HepG2 (cell line): ENCODE measurements around the gene COPE.

Source experiments
- AGO2 ChIP-seq: fragments of 200-400 bp; formaldehyde crosslinking; optimal IDR thresholded peaks from 2 replicates; pipeline ENCODE3; 2017; ENCODE audit warnings: mild to moderate bottlenecking, low read depth, low read length, moderate library complexity
- EP300 ChIP-seq, 3 experiments: sonication (generic) in 1 of 3; formaldehyde crosslinking in 1 of 3; IDR thresholded peaks; 2 replicates each; pipeline versions ENCODE4 v1.5.1 to v1.6.1; 2011 to 2020; ENCODE audit warnings: low read depth in 2 of 3, low read length in 2 of 3, borderline replicate concordance in 1 of 3, improper control_type of control experiment in 1 of 3, mild to moderate bottlenecking in 1 of 3, missing genetic modification reagents in 1 of 3, moderate library complexity in 1 of 3
- GMEB1 ChIP-seq: sonication (generic); formaldehyde crosslinking; IDR thresholded peaks from 2 replicates; pipeline ENCODE4 v1.5.1; 2020; ENCODE audit warnings: missing genetic modification reagents, mild to moderate bottlenecking, borderline replicate concordance
- KDM5A ChIP-seq: fragments of 200-600 bp; sonication (generic); IDR thresholded peaks from 2 replicates; pipeline ENCODE4 v1.7.0; 2018; ENCODE audit warnings: antibody characterized with exemption, mild to moderate bottlenecking, low read length, borderline replicate concordance
- NFIC ChIP-seq: IDR thresholded peaks from 2 replicates; pipeline ENCODE4 v1.6.1; 2012; ENCODE audit warnings: mild to moderate bottlenecking, low read length, inconsistent platforms
- NR1H2 ChIP-seq: sonication (generic); formaldehyde crosslinking; IDR thresholded peaks from 2 replicates; pipeline ENCODE4 v1.8.1; 2022; ENCODE audit warnings: low read depth, missing genetic modification reagents, borderline replicate concordance
- PITX1 ChIP-seq: sonication (generic); formaldehyde crosslinking; IDR thresholded peaks from 2 replicates; pipeline ENCODE4 v1.5.1; 2020; ENCODE audit warnings: mild to moderate bottlenecking, missing genetic modification reagents
- REPIN1 ChIP-seq: sonication (generic); formaldehyde crosslinking; IDR thresholded peaks from 2 replicates; pipeline ENCODE4 v1.8.0; 2022; ENCODE audit warnings: missing genetic modification reagents, low read depth, mild to moderate bottlenecking, borderline replicate concordance
- TP53 ChIP-seq: sonication (generic); formaldehyde crosslinking; conservative IDR thresholded peaks from 2 replicates; pipeline ENCODE4 v1.4.0; 2020; ENCODE audit warnings: missing genetic modification reagents
- ZNF768 ChIP-seq: sonication (generic); formaldehyde crosslinking; IDR thresholded peaks from 2 replicates; pipeline ENCODE4 v1.4.0; 2020; ENCODE audit warnings: missing genetic modification reagents
- ZNF776 ChIP-seq: sonication (generic); formaldehyde crosslinking; IDR thresholded peaks from 2 replicates; pipeline ENCODE4 v1.4.0; 2020; ENCODE audit warnings: mild to moderate bottlenecking, missing genetic modification reagents
- TF ChIP-seq, protein P1 (sequence below): sonication (generic); formaldehyde crosslinking; IDR thresholded peaks from 2 replicates; pipeline ENCODE4 v1.5.0; 2020; ENCODE audit warnings: mild to moderate bottlenecking, missing genetic modification reagents, moderate library complexity
- TF ChIP-seq, protein P2 (sequence below): sonication (generic); formaldehyde crosslinking; IDR thresholded peaks from 2 replicates; pipeline ENCODE4 v1.5.1; 2020; ENCODE audit warnings: mild to moderate bottlenecking, moderate library complexity, missing genetic modification reagents
- TF ChIP-seq, protein P3 (sequence below): sonication (generic); formaldehyde crosslinking; IDR thresholded peaks from 2 replicates; pipeline ENCODE4 v1.5.1; 2020; ENCODE audit warnings: mild to moderate bottlenecking, missing genetic modification reagents, moderate library complexity

GRCh38 chr19:18863843-18864362 is 55.3 kb downstream of the COPE start:
- no peak for TF ChIP-seq EP300 (IDR thresholded peaks at IDR 0.05; ENCODE audit: low read depth in 2 of 2, low read length in 2 of 2)
- TF ChIP-seq EP300 (CRISPR knock-in tag; IDR thresholded peaks at IDR 0.05; ENCODE audit: borderline replicate concordance): no peak
- TF ChIP-seq, protein P1, sequence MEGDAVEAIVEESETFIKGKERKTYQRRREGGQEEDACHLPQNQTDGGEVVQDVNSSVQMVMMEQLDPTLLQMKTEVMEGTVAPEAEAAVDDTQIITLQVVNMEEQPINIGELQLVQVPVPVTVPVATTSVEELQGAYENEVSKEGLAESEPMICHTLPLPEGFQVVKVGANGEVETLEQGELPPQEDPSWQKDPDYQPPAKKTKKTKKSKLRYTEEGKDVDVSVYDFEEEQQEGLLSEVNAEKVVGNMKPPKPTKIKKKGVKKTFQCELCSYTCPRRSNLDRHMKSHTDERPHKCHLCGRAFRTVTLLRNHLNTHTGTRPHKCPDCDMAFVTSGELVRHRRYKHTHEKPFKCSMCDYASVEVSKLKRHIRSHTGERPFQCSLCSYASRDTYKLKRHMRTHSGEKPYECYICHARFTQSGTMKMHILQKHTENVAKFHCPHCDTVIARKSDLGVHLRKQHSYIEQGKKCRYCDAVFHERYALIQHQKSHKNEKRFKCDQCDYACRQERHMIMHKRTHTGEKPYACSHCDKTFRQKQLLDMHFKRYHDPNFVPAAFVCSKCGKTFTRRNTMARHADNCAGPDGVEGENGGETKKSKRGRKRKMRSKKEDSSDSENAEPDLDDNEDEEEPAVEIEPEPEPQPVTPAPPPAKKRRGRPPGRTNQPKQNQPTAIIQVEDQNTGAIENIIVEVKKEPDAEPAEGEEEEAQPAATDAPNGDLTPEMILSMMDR (CRISPR knock-in tag): no peak
- TF ChIP-seq ZNF768 (CRISPR knock-in tag): no peak
- TF ChIP-seq, protein P2, sequence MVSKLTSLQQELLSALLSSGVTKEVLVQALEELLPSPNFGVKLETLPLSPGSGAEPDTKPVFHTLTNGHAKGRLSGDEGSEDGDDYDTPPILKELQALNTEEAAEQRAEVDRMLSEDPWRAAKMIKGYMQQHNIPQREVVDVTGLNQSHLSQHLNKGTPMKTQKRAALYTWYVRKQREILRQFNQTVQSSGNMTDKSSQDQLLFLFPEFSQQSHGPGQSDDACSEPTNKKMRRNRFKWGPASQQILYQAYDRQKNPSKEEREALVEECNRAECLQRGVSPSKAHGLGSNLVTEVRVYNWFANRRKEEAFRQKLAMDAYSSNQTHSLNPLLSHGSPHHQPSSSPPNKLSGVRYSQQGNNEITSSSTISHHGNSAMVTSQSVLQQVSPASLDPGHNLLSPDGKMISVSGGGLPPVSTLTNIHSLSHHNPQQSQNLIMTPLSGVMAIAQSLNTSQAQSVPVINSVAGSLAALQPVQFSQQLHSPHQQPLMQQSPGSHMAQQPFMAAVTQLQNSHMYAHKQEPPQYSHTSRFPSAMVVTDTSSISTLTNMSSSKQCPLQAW (CRISPR knock-in tag): no peak
- TF ChIP-seq REPIN1: no peak
- no peak for TF ChIP-seq TP53 (CRISPR knock-in tag)
- TF ChIP-seq, protein P3, sequence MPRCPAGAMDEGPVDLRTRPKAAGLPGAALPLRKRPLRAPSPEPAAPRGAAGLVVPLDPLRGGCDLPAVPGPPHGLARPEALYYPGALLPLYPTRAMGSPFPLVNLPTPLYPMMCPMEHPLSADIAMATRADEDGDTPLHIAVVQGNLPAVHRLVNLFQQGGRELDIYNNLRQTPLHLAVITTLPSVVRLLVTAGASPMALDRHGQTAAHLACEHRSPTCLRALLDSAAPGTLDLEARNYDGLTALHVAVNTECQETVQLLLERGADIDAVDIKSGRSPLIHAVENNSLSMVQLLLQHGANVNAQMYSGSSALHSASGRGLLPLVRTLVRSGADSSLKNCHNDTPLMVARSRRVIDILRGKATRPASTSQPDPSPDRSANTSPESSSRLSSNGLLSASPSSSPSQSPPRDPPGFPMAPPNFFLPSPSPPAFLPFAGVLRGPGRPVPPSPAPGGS (CRISPR knock-in tag): no peak
- TF ChIP-seq PITX1: no peak
- TF ChIP-seq KDM5A: no peak
- no peak for TF ChIP-seq NFIC
- TF ChIP-seq ZNF776 (CRISPR knock-in tag): no peak
- no peak for TF ChIP-seq NR1H2 (CRISPR knock-in tag)
- no peak for TF ChIP-seq GMEB1 (CRISPR knock-in tag)
- TF ChIP-seq AGO2: no peak
